KOPT-K1 (cell line): Measurements from ENCODE around the gene QPCT.

Experiments used
- H3K27ac ChIP-seq: fragments of 200-600 bp; sonication (generic); 2 replicates; pipeline ENCODE4 v1.5.1; 2016; ENCODE audit warnings: antibody characterized with exemption, mild to moderate bottlenecking, low read depth, low read length; ENCODE audit not compliant: poor library complexity, severe bottlenecking
- H3K36me3 ChIP-seq: fragments of 200-600 bp; sonication (generic); 2 replicates; pipeline ENCODE4 v1.5.1; 2017; ENCODE audit warnings: antibody characterized with exemption, mild to moderate bottlenecking, low read length, moderate library complexity; ENCODE audit not compliant: insufficient read depth
- H3K9me3 ChIP-seq: fragments of 200-600 bp; sonication (generic); 2 replicates; pipeline ENCODE4 v1.5.1; 2017; ENCODE audit warnings: antibody characterized with exemption, low read length, mild to moderate bottlenecking; ENCODE audit not compliant: insufficient read depth, poor library complexity, severe bottlenecking

The QPCT gene

GRCh38 chr2:37387148-37387835 is 42.9 kb downstream of the QPCT start:
- H3K36me3 ChIP-seq = no peaks in the 10 kb centered on the region
- H3K27ac ChIP-seq = no peak overlapping the region
- H3K9me3 ChIP-seq = no peaks in the 10 kb centered on the region

- no peak overlapping the region for H3K27ac ChIP-seq
- H3K36me3 ChIP-seq = no peaks in the 10 kb centered on the region
- no peaks in the 10 kb centered on the region for H3K9me3 ChIP-seq
Observed at GRCh38 chr2:37388074-37388473, 43.6 kb downstream of the QPCT start.

GRCh38 chr2:37389395-37389794 is 45.0 kb downstream of the QPCT start:
- no peaks in the 10 kb centered on the region for H3K9me3 ChIP-seq
- H3K36me3 ChIP-seq = no peaks in the 10 kb centered on the region
- H3K27ac ChIP-seq = no peak overlapping the region

- Histone ChIP-seq H3K36me3 (no peaks in the 10 kb centered on the region), H3K9me3 (no peaks in the 10 kb centered on the region), H3K27ac (no peak overlapping the region)
Observed at GRCh38 chr2:37389989-37390765, 45.7 kb downstream of the QPCT start.

GRCh38 chr2:37390777-37391176 is 46.3 kb downstream of the QPCT start:
- H3K36me3 ChIP-seq = no peaks in the 10 kb centered on the region
- no peaks in the 10 kb centered on the region for H3K9me3 ChIP-seq
- H3K27ac ChIP-seq = no peak overlapping the region

GRCh38 chr2:37391711-37392110 is 47.3 kb downstream of the QPCT start:
- Histone ChIP-seq H3K36me3 (no peaks in the 10 kb centered on the region), H3K9me3 (no peaks in the 10 kb centered on the region), H3K27ac (no peak overlapping the region)

- no peaks in the 10 kb centered on the region for H3K36me3 ChIP-seq
- no peak overlapping the region for H3K27ac ChIP-seq
- no peaks in the 10 kb centered on the region for H3K9me3 ChIP-seq
Observed at GRCh38 chr2:37392428-37392827, 48.0 kb downstream of the QPCT start.

- Histone ChIP-seq H3K27ac (no peak overlapping the region), H3K9me3 (no peaks in the 10 kb centered on the region), H3K36me3 (no peaks in the 10 kb centered on the region)
Observed at GRCh38 chr2:37394263-37394662, 49.8 kb downstream of the QPCT start.

- no peaks in the 10 kb centered on the region for H3K36me3 ChIP-seq
- H3K9me3 ChIP-seq = no peaks in the 10 kb centered on the region
- H3K27ac ChIP-seq = no peak overlapping the region
Observed at GRCh38 chr2:37394796-37395555, 50.5 kb downstream of the QPCT start.

GRCh38 chr2:37396890-37397565 is 52.6 kb downstream of the QPCT start:
- H3K27ac ChIP-seq = no peak overlapping the region
- H3K9me3 ChIP-seq = no peaks in the 10 kb centered on the region
- H3K36me3 ChIP-seq = no peaks in the 10 kb centered on the region

- Histone ChIP-seq H3K27ac (no peak overlapping the region), H3K9me3 (no peaks in the 10 kb centered on the region), H3K36me3 (no peaks in the 10 kb centered on the region)
Observed at GRCh38 chr2:37398990-37399389, 54.6 kb downstream of the QPCT start.

- Histone ChIP-seq H3K36me3 (no peaks in the 10 kb centered on the region), H3K27ac (no peak overlapping the region), H3K9me3 (no peaks in the 10 kb centered on the region)
Observed at GRCh38 chr2:37400041-37400440, 55.6 kb downstream of the QPCT start.

- Histone ChIP-seq H3K36me3 (no peaks in the 10 kb centered on the region), H3K27ac (no peak overlapping the region), H3K9me3 (no peaks in the 10 kb centered on the region)
Observed at GRCh38 chr2:37402636-37403035, 58.2 kb downstream of the QPCT start.

GRCh38 chr2:37405781-37406180 is 61.4 kb downstream of the QPCT start:
- H3K9me3 ChIP-seq = no peaks in the 10 kb centered on the region

GRCh38 chr2:37412231-37412630 is 67.8 kb downstream of the QPCT start:
- Histone ChIP-seq H3K36me3 (no peaks in the 10 kb centered on the region), H3K9me3 (no peaks in the 10 kb centered on the region), H3K27ac (no peak overlapping the region)

More at GRCh38 chr2:37405781-37406180, 61.4 kb downstream of the QPCT start:
- Histone ChIP-seq H3K36me3 (no peaks in the 10 kb centered on the region), H3K27ac (no peak overlapping the region)
